Astrocyte (in vitro differentiated cells and primary cell): ENCODE results near the gene ALCAM. TPM values are rescaled to one million over a fixed set of nuclear protein-coding genes. Genes with fewer than 3 reads are reported as not detected.

Experiments used
- DNase-seq: peaks from one replicate; pipeline ENCODE4 v3.0.0-alpha.2; 2010; ENCODE audit warnings: low read depth
- FAIRE-seq: peaks from 2 replicates; lab custom pipeline; 2011; peaks lifted over from hg19 to GRCh38; lab: Jason Lieb, UNC
- H2AFZ ChIP-seq: 2 replicates; pipeline ENCODE4 v1.6.0; 2012; ENCODE audit warnings: low read depth, low read length, inconsistent platforms
- H3K27ac ChIP-seq: 2 replicates; pipeline ENCODE4 v1.5.1; 2011; ENCODE audit warnings: low read depth, low read length, inconsistent platforms
- H3K27me3 ChIP-seq: 2 replicates; pipeline ENCODE4 v1.6.0; 2011; ENCODE audit warnings: low read length, inconsistent platforms; ENCODE audit not compliant: insufficient read depth
- H3K36me3 ChIP-seq: 2 replicates; pipeline ENCODE4 v1.5.1; 2011; ENCODE audit warnings: low read length, inconsistent platforms; ENCODE audit not compliant: insufficient read depth
- H3K4me1 ChIP-seq: 2 replicates; pipeline ENCODE4 v1.5.1; 2011; ENCODE audit warnings: low read length, inconsistent platforms; ENCODE audit not compliant: insufficient read depth
- H3K4me2 ChIP-seq: 2 replicates; pipeline ENCODE4 v1.6.0; 2012; ENCODE audit warnings: low read length, inconsistent platforms
- H3K4me3 ChIP-seq: 2 replicates; pipeline ENCODE4 v1.5.1; 2011; ENCODE audit warnings: low read depth, mild to moderate bottlenecking, low read length, inconsistent platforms; ENCODE audit not compliant: insufficient read depth
- H3K79me2 ChIP-seq: 2 replicates; pipeline ENCODE4 v1.6.0; 2012; ENCODE audit warnings: mild to moderate bottlenecking, low read length, inconsistent platforms; ENCODE audit not compliant: insufficient read depth
- H3K9ac ChIP-seq: 2 replicates; pipeline ENCODE4 v1.6.0; 2012; ENCODE audit warnings: mild to moderate bottlenecking, low read length, inconsistent platforms
- H3K9me3 ChIP-seq: 2 replicates; pipeline ENCODE4 v1.5.1; 2012; ENCODE audit warnings: low read depth, mild to moderate bottlenecking, low read length, inconsistent platforms; ENCODE audit not compliant: insufficient read depth
- H4K20me1 ChIP-seq: 2 replicates; pipeline ENCODE4 v1.6.0; 2012; ENCODE audit warnings: low read length, inconsistent platforms; ENCODE audit not compliant: insufficient read depth
- H3K27ac Mint-ChIP-seq: one replicate; pipeline ENCODE4 v1.8.0; 2021; ENCODE audit warnings: mild to moderate bottlenecking, mixed read lengths; ENCODE audit not compliant: unreplicated experiment
- H3K27me3 Mint-ChIP-seq: one replicate; pipeline ENCODE4 v1.8.0; 2021; ENCODE audit warnings: low read depth, mixed read lengths; ENCODE audit not compliant: unreplicated experiment
- H3K36me3 Mint-ChIP-seq: one replicate; pipeline ENCODE4 v1.8.0; 2021; ENCODE audit warnings: low read depth, mixed read lengths; ENCODE audit not compliant: unreplicated experiment
- H3K4me1 Mint-ChIP-seq: one replicate; pipeline ENCODE4 v1.8.0; 2021; ENCODE audit warnings: low read depth, mixed read lengths; ENCODE audit not compliant: unreplicated experiment
- H3K4me3 Mint-ChIP-seq: one replicate; pipeline ENCODE4 v1.8.0; 2021; ENCODE audit warnings: mild to moderate bottlenecking, moderate library complexity, mixed read lengths; ENCODE audit not compliant: unreplicated experiment
- H3K9me3 Mint-ChIP-seq: one replicate; pipeline ENCODE4 v1.8.0; 2021; ENCODE audit warnings: mild to moderate bottlenecking, mixed read lengths; ENCODE audit not compliant: unreplicated experiment
- EZH2 ChIP-seq: IDR thresholded peaks from 2 replicates; pipeline ENCODE4 v1.6.1; 2012; ENCODE audit warnings: mild to moderate bottlenecking, low read length, inconsistent platforms; ENCODE audit not compliant: insufficient read depth
- total RNA-seq: library from RNA; stranded (reverse); gene quantifications from 2 replicates; pipeline ENCODE4 v1.2.1, GENCODE V29; 2021
- TF ChIP-seq, protein P1 (sequence below): IDR thresholded peaks from 2 replicates; pipeline ENCODE4 v1.5.1; 2011; ENCODE audit warnings: low read depth, mild to moderate bottlenecking, inconsistent platforms, low read length, moderate library complexity; ENCODE audit not compliant: insufficient read depth

The ALCAM gene
- total RNA-seq, 1 donor from 2014 or later: 154 TPM

- H3K4me1 ChIP-seq: peaks cover 3% of the 10 kb centered on the region
- H3K9me3 Mint-ChIP-seq: no peaks in the 10 kb centered on the region
- H3K27me3 ChIP-seq: no peaks in the 10 kb centered on the region
- H3K4me1 Mint-ChIP-seq: peaks cover 28% of the 10 kb centered on the region
- TF ChIP-seq EZH2: no peak
- TF ChIP-seq, protein P1, sequence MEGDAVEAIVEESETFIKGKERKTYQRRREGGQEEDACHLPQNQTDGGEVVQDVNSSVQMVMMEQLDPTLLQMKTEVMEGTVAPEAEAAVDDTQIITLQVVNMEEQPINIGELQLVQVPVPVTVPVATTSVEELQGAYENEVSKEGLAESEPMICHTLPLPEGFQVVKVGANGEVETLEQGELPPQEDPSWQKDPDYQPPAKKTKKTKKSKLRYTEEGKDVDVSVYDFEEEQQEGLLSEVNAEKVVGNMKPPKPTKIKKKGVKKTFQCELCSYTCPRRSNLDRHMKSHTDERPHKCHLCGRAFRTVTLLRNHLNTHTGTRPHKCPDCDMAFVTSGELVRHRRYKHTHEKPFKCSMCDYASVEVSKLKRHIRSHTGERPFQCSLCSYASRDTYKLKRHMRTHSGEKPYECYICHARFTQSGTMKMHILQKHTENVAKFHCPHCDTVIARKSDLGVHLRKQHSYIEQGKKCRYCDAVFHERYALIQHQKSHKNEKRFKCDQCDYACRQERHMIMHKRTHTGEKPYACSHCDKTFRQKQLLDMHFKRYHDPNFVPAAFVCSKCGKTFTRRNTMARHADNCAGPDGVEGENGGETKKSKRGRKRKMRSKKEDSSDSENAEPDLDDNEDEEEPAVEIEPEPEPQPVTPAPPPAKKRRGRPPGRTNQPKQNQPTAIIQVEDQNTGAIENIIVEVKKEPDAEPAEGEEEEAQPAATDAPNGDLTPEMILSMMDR: no peak
- H3K27me3 Mint-ChIP-seq: no peaks in the 10 kb centered on the region
- no peak overlapping the region for H3K9ac ChIP-seq
- peaks cover 3% of the 10 kb centered on the region for H4K20me1 ChIP-seq
- no peak overlapping the region for H3K4me2 ChIP-seq
- H3K27ac Mint-ChIP-seq: no peak overlapping the region
- H3K27ac ChIP-seq: no peak overlapping the region
- no peak overlapping the region for H2AFZ ChIP-seq
- no peak for DNase-seq
- H3K4me3 ChIP-seq: no peak overlapping the region
- H3K4me3 Mint-ChIP-seq: peak overlapping the region; percentile 4
- peak; percentile 73 for FAIRE-seq
- peaks cover 100% of the 10 kb centered on the region for H3K79me2 ChIP-seq
- no peaks in the 10 kb centered on the region for H3K36me3 ChIP-seq
- H3K36me3 Mint-ChIP-seq: peaks cover 3% of the 10 kb centered on the region
- H3K9me3 ChIP-seq: no peaks in the 10 kb centered on the region
Observed at GRCh38 chr3:105373383-105373782, 6.7 kb downstream of the ALCAM start.

- Mint-ChIP-seq H3K4me3 (peak overlapping the region; percentile 23), H3K36me3 (no peaks in the 10 kb centered on the region), H3K27ac (no peak overlapping the region), H3K27me3 (no peaks in the 10 kb centered on the region), H3K4me1 (peaks cover 19% of the 10 kb centered on the region), H3K9me3 (no peaks in the 10 kb centered on the region)
- peaks cover 3% of the 10 kb centered on the region for H4K20me1 ChIP-seq
- H3K27ac ChIP-seq: no peak overlapping the region
- no peak for DNase-seq
- H3K36me3 ChIP-seq: no peaks in the 10 kb centered on the region
- no peak overlapping the region for H3K4me3 ChIP-seq
- H3K9ac ChIP-seq: no peak overlapping the region
- H3K4me1 ChIP-seq: no peaks in the 10 kb centered on the region
- H3K79me2 ChIP-seq: peaks cover 100% of the 10 kb centered on the region
- H2AFZ ChIP-seq: no peak overlapping the region
- no peak for TF ChIP-seq EZH2
- TF ChIP-seq, protein P1: no peak
- H3K4me2 ChIP-seq: no peak overlapping the region
- no peaks in the 10 kb centered on the region for H3K27me3 ChIP-seq
- peak; percentile 13 for FAIRE-seq
- no peaks in the 10 kb centered on the region for H3K9me3 ChIP-seq
Observed at GRCh38 chr3:105375750-105376511, 9.2 kb downstream of the ALCAM start.

DNA sequence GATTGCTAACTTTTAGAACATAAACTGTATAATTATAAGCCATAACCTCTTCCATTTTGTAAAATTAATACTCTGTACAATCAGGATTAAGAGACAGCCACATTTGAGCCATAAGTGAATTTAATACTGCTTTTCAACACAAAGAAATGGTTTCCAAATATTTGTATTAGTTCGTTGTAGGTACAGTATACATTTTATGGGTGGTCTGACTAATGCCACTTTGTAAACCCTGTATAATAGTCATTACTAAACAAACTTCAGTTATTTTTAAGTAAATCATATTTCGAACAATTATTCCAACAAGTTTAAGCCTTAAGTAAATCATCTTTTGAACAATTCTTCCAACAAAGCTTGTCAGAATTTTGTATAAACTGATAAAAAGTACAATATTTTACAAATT, 11.0 kb downstream of the ALCAM start:
- Histone ChIP-seq H3K4me3 (no peak overlapping the region), H3K36me3 (no peaks in the 10 kb centered on the region), H3K9me3 (no peaks in the 10 kb centered on the region), H2AFZ (no peak overlapping the region), H3K27me3 (no peaks in the 10 kb centered on the region), H3K79me2 (peaks cover 94% of the 10 kb centered on the region), H4K20me1 (peaks cover 3% of the 10 kb centered on the region), H3K4me2 (no peak overlapping the region), H3K27ac (no peak overlapping the region), H3K4me1 (no peaks in the 10 kb centered on the region), H3K9ac (no peak overlapping the region)
- Mint-ChIP-seq H3K27ac (no peak overlapping the region), H3K4me3 (no peak overlapping the region), H3K36me3 (no peaks in the 10 kb centered on the region), H3K4me1 (peaks cover 7% of the 10 kb centered on the region), H3K27me3 (no peaks in the 10 kb centered on the region), H3K9me3 (no peaks in the 10 kb centered on the region)
- FAIRE-seq (no peak), DNase-seq (no peak)
- no peak for TF ChIP-seq EZH2
- TF ChIP-seq, protein P1: no peak
